ENCODE results near the gene TMEM116. TPM values are rescaled to one million over a fixed set of nuclear protein-coding genes. Genes with fewer than 3 reads are reported as not detected.

The TMEM116 gene
- total and polyA plus RNA-seq, 10 of the 15 experiments (the other 5 are each of a cell fraction or from before 2014, with no cell fraction given): 6.0 to 25.7 (median 8.5) TPM

- no peak for TF ChIP-seq NR2F1 (conservative IDR thresholded peaks at IDR 0.05)
- TF ChIP-seq CBFB (IDR thresholded peaks at IDR 0.05; ENCODE audit: low read depth): no peak
- no peak for TF ChIP-seq MAX (IDR thresholded peaks at IDR 0.05; ENCODE audit: low read depth, low read length)
- TF ChIP-seq, protein P1, sequence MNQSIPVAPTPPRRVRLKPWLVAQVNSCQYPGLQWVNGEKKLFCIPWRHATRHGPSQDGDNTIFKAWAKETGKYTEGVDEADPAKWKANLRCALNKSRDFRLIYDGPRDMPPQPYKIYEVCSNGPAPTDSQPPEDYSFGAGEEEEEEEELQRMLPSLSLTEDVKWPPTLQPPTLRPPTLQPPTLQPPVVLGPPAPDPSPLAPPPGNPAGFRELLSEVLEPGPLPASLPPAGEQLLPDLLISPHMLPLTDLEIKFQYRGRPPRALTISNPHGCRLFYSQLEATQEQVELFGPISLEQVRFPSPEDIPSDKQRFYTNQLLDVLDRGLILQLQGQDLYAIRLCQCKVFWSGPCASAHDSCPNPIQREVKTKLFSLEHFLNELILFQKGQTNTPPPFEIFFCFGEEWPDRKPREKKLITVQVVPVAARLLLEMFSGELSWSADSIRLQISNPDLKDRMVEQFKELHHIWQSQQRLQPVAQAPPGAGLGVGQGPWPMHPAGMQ (IDR thresholded peaks at IDR 0.05; ENCODE audit: borderline replicate concordance): no peak
- no peak for TF ChIP-seq ZSCAN29 (IDR thresholded peaks at IDR 0.05)
- no peak for TF ChIP-seq IRF4 (IDR thresholded peaks at IDR 0.05; ENCODE audit: low read depth, low read length)
- TF ChIP-seq NFYB (IDR thresholded peaks at IDR 0.05; ENCODE audit: insufficient read depth, low read depth, low read length): no peak
These were observed 15.7 kb downstream of the TMEM116 start (continued) for GRCh38 chr12:111997300-111997699.

GRCh38 chr12:111995782-111996480 is 17.0 kb downstream of the TMEM116 start:
- Histone ChIP-seq H4K20me1 (ENCODE audit: control insufficient read depth, insufficient read depth) (no peaks in the 10 kb centered on the region), H3K27me3 (replicated peaks in 1 of 2; ENCODE audit: control insufficient read depth in 2 of 2, insufficient read depth in 2 of 2, low read length in 1 of 2) (no peaks in the 10 kb centered on the region), H3K4me2 (ENCODE audit: control insufficient read depth, insufficient read depth) (no peak overlapping the region), H3K27ac (ENCODE audit: control insufficient read depth, insufficient read depth) (no peak overlapping the region), H3K79me2 (ENCODE audit: control insufficient read depth, insufficient read depth, low read length) (no peaks in the 10 kb centered on the region), H3K9ac (ENCODE audit: control insufficient read depth, insufficient read depth, low read length) (no peak overlapping the region), H3K9me3 (replicated peaks; ENCODE audit: control insufficient read depth, insufficient read depth, low read length) (no peaks in the 10 kb centered on the region), H2AFZ (ENCODE audit: control insufficient read depth, low read depth, low read length) (no peak overlapping the region), H3K36me3 (ENCODE audit: control insufficient read depth in 2 of 2, insufficient read depth in 2 of 2, low read length in 1 of 2) (no peaks in the 10 kb centered on the region), H3K4me1 (ENCODE audit: control insufficient read depth, insufficient read depth, low read length) (peaks cover 32% of the 10 kb centered on the region), H3K4me3 (no peak overlapping the region)
- DNase-seq (ENCODE audit: low read depth, low spot score) (no peak), ATAC-seq (no peak), FAIRE-seq (no peak)
- intact Hi-C loops (cut with micrococcal nuclease; ENCODE audit: unreplicated experiment) (no loop called here), in situ Hi-C loops (cut with MboI) (no loop called here)
- RAD21 ChIA-PET (ENCODE audit: unreplicated experiment): interaction anchor here (0.7 to 5.6 kb wide), 2 partner anchors 14 to 18 kb away, joined by 3 to 50 read pairs; partner anchors contain the start of genes ERP29 and TMEM116
- WGBS (ENCODE audit: insufficient coverage, insufficient replicate concordance, low lambda C conversion rate, missing lambda C conversion rate): 79% methylated on average over 1 of the region's 1 CpG
- SMC1A ChIA-PET (ENCODE audit: uncharacterized antibody, unreplicated experiment): interaction anchor here (1.5 to 4.9 kb wide), 2 partner anchors 9 to 18 kb away, joined by 3 to 51 read pairs; partner anchors contain the start of genes ERP29 and TMEM116
- POLR2A ChIA-PET: interaction anchor here (0.6 to 2.6 kb wide), 4 partner anchors 12 to 51 kb away, joined by 4 to 9 read pairs (median 4); no protein-coding TSS in a partner anchor
- CTCF ChIA-PET: interaction anchor here (0.9 to 3.8 kb wide), 3 partner anchors 8 to 16 kb away, joined by 3 to 14 read pairs (median 4); no protein-coding TSS in a partner anchor
- BruUV-seq (replicated peaks): no TSS peak
- no peak for TF ChIP-seq SPI1 (IDR thresholded peaks at IDR 0.05; ENCODE audit: borderline replicate concordance, insufficient read depth, low read depth, low read length)
- TF ChIP-seq RELA (IDR thresholded peaks at IDR 0.05; ENCODE audit: borderline replicate concordance, partially characterized antibody): no peak
- no peak for TF ChIP-seq POLR2A (IDR thresholded peaks at IDR 0.05; ENCODE audit: low read depth, low read length)
- TF ChIP-seq PRDM15 (CRISPR knock-in tag; IDR thresholded peaks at IDR 0.05): no peak
- no peak for TF ChIP-seq BRCA1 (IDR thresholded peaks at IDR 0.05; ENCODE audit: low read depth, low read length)
- TF ChIP-seq ZSCAN29 (IDR thresholded peaks at IDR 0.05): no peak
- TF ChIP-seq CREM (IDR thresholded peaks at IDR 0.05; ENCODE audit: low read depth): no peak
- TF ChIP-seq MTA2 (IDR thresholded peaks at IDR 0.05; ENCODE audit: low read depth): no peak
- no peak for TF ChIP-seq ZNF274 (IDR thresholded peaks at IDR 0.05; ENCODE audit: insufficient read depth, insufficient read length)
- TF ChIP-seq, protein P2, sequence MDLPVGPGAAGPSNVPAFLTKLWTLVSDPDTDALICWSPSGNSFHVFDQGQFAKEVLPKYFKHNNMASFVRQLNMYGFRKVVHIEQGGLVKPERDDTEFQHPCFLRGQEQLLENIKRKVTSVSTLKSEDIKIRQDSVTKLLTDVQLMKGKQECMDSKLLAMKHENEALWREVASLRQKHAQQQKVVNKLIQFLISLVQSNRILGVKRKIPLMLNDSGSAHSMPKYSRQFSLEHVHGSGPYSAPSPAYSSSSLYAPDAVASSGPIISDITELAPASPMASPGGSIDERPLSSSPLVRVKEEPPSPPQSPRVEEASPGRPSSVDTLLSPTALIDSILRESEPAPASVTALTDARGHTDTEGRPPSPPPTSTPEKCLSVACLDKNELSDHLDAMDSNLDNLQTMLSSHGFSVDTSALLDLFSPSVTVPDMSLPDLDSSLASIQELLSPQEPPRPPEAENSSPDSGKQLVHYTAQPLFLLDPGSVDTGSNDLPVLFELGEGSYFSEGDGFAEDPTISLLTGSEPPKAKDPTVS (IDR thresholded peaks at IDR 0.05; ENCODE audit: low read depth, low read length): no peak

Data from GM12878 (cell line).